GM13976 (cell line): Measurements from ENCODE around the gene GLI1.
"Not testable (repeated sequence)": the region's sequence is repeated elsewhere in the genome, so short reads cannot be mapped to it uniquely, and the experiment has no call there.

Experiments
- DNase-seq: peaks from one replicate; pipeline ENCODE4 v3.0.0; 2012; ENCODE audit warnings: low spot score
- CTCF ChIP-seq: IDR thresholded peaks from 2 replicates; pipeline ENCODE4 v1.5.1; 2012; ENCODE audit warnings: borderline replicate concordance, mild to moderate bottlenecking; ENCODE audit not compliant: insufficient read depth; ENCODE audit errors: extremely low read depth, missing control alignments, control extremely low read depth
- in situ Hi-C: fragments of 300-500 bp; cut with MboI; formaldehyde crosslinking; loops from one replicate; pipeline ENCODE4 v1.12.0; 2022; ENCODE audit warnings: low sequenced_read_pairs, mixed read lengths, inconsistent platforms; ENCODE audit not compliant: unreplicated experiment

The GLI1 gene

GRCh38 chr12:57496822-57497221 is 37.2 kb downstream of the GLI1 start:
- DNase-seq = no peak
- in situ Hi-C loops = no loop called here
- TF ChIP-seq CTCF = no peak

- no peak for TF ChIP-seq CTCF
- no peak for DNase-seq
- in situ Hi-C loops = no loop called here
These were observed 37.9 kb downstream of the GLI1 start for GRCh38 chr12:57497223-57498131.

GRCh38 chr12:57498132-57498502 is 38.5 kb downstream of the GLI1 start:
- in situ Hi-C loops = no loop called here
- no peak for TF ChIP-seq CTCF
- DNase-seq = no peak

GRCh38 chr12:57498571-57498970 is 39.0 kb downstream of the GLI1 start:
- no peak for DNase-seq
- in situ Hi-C loops = no loop called here
- TF ChIP-seq CTCF = no peak

- no peak for TF ChIP-seq CTCF
- DNase-seq = no peak
- in situ Hi-C loops = no loop called here
These were observed 40.6 kb downstream of the GLI1 start for GRCh38 chr12:57500213-57500612.

GRCh38 chr12:57502311-57502969 is 42.9 kb downstream of the GLI1 start:
- DNase-seq, in situ Hi-C loops: not testable (repeated sequence)

- not testable (repeated sequence) for DNase-seq
These were observed 47.0 kb downstream of the GLI1 start for GRCh38 chr12:57506541-57506940.

GRCh38 chr12:57507796-57508195 is 48.2 kb downstream of the GLI1 start:
- in situ Hi-C loops, DNase-seq: not testable (repeated sequence)

More at GRCh38 chr12:57506541-57506940, 47.0 kb downstream of the GLI1 start:
- in situ Hi-C loops = not testable (repeated sequence)
